GM18499 (cell line): ENCODE measurements around the gene RSPH9.

Experiments
- ATAC-seq: cut with Tn5 transposase; IDR thresholded peaks from one replicate; pipeline ENCODE4 v1.9.1; 2021; ENCODE audit warnings: moderate number of reproducible peaks; ENCODE audit not compliant: insufficient read depth, unreplicated experiment

The RSPH9 gene

GRCh38 chr6:43644940-43645612 is at the start of gene RSPH9:
Gene RSPH9 (plus strand): TSS chr6:43645036. CDS start chr6:43645099, 63 bp downstream.
- ATAC-seq: no peak

DNA sequence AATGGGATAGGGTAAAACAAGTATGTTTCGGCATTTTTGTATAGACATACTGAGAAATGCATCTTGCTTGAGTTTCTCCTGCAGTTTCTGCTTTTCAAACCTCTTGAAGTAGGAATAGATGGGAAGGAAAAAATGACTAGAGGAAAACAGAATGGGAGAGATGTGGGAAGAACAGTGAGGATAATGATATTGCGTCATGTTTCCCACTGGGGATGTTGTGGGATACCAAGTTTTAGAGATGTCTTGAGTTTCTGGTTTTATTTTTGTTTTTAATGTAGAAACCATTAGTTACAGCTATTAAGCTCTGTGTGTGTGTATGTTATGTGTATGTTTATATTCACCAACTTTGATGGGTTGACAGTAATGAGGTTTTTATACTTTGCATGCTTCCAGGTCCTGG is 44.2 kb upstream of the RSPH9 start:
- no peak for ATAC-seq

- no peak for ATAC-seq
Observed at GRCh38 chr6:43604174-43604573, 40.7 kb upstream of the RSPH9 start.

DNA sequence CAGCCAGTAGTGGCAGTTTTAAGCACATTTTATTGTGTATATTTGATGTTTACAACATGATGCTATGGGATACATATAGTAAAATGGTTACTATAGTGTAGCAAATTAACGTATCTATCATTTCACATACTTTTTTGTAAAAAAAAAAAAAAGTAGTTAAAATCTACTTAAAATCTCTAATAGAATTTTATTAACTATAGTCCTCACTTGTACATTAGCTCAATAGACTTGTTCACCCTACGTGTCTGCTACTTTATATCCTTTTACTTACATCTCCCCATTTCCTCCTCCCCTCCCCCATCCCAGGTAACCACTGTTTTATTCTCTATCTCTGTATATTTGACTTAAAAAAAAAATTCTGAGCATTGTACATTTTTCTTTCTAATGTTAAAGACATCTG is 38.8 kb upstream of the RSPH9 start:
- ATAC-seq: no peak

GRCh38 chr6:43608310-43608763 is 36.5 kb upstream of the RSPH9 start:
- ATAC-seq: no peak

DNA sequence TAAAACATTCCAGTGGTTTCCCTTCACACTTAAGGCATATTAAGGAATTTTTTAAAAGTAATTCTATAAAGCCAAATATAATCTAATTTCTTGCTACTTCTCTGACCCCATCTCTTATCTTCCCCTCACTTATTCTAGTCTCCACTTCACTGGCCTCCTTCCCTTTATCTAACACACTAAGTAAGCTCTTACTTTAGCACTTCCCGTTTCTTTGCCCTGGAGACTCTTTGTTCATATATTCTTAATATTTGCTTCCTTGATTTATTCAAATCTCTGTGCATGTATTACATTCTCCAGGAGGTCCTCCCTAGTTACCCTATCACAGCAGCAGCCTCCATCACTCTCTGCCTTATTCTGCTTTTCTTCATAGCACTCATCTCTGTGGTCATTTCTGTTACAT is 36.0 kb upstream of the RSPH9 start:
- ATAC-seq: no peak

DNA sequence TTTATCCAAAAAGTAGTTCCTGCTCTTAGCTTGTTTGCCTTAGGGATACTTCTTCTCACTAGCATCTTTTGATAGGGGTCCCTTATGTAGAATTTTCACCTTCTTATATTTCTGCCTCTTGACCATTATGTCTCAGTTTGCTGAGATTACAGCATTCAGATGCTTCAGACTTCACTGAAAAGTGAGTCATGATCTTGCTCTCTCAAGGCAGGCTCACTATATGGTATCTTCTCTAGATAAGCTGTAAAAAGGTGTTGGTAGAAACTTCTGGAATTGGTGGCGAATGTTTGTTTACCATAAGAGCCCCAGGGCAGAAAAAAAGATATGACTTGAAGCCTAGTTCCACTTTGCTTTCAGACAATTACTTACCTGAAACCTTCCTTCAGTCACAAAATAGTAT is 35.4 kb upstream of the RSPH9 start:
- no peak for ATAC-seq

GRCh38 chr6:43610431-43610830 is 34.4 kb upstream of the RSPH9 start:
- ATAC-seq: no peak

DNA sequence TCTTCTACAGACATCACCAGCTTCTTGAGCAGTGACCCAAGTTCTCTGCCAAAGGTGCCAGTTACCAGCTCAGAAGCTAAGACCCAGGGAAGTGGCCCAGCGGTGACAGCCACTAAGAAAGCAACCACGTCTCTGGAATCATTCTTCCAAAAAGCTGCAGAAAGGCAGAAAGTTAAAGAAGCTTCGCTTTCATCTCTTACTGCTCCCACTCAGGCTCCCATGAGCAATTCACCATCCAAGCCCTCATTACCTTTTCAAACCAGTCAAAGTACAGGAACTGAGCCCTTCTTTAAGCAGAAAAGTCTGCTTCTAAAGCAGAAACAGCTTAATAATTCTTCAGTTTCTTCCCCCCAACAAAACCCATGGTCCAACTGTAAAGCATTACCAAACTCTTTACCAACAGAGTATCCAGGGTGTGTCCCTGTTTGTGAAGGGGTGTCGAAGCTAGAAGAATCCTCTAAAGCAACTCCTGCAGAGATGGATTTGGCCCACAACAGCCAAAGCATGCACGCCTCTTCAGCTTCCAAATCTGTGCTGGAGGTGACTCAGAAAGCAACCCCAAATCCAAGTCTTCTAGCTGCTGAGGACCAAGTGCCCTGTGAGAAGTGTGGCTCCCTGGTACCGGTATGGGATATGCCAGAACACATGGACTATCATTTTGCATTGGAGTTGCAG is 31.0 kb upstream of the RSPH9 start:
- no peak for ATAC-seq

- no peak for ATAC-seq
Observed at GRCh38 chr6:43614396-43614730, 30.5 kb upstream of the RSPH9 start.

DNA sequence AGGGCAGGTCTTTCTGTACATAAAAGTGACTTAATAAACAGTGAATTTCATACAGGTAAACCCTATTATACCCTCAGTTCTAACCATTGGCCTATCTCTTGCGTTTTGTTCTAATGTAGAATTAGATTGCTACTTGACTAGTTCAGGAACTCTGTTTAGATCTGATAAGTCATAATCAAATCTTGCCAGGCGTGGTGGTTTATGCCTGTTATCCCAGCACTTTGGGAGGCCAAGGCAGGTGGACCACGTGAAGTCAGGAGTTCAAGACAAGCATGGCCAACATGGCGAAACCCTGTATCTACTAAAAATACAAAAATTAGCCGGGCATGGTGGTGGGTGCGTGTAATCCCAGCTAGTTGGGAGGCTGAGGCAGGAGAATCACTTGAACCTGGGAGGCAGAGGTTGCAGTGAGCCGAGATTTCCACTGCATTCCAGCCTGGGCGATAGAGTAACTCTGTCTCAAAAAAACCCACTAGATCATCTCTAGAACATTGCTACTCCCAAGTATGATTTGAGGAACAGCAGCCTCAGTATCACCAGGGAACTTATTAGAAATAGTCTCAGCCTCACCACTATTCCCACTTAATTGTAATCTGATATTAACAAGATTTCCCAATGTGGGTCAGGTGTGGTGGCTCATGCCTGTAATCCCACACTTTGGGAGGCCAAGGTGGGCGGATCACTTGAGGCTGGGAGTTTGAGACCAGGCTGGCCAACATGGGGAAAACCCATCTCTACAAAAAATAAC is 27.9 kb upstream of the RSPH9 start:
- no peak for ATAC-seq

GRCh38 chr6:43621078-43621835 is 23.6 kb upstream of the RSPH9 start:
- no peak for ATAC-seq

GRCh38 chr6:43621836-43622180 is 23.0 kb upstream of the RSPH9 start:
- ATAC-seq: no peak

DNA sequence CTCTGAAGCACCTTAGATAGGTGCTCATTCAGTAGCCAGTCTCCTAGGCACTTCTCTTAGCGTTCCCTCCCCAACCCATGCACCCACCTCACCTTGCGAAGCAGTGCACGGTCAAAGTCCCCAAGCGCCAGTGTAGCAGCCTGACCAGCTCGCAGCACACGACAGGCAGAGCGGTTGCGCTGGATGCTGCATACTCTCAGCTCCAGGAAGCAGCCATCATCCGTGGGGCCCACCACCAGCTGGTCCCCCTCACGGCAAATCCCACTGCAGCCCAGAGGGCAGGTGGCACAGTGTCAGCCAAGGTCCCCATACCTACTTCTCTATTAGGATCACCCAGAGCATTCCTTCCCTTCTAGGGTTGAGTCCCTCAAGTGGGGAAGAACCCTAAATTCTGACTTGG is 22.3 kb upstream of the RSPH9 start:
- no peak for ATAC-seq

DNA sequence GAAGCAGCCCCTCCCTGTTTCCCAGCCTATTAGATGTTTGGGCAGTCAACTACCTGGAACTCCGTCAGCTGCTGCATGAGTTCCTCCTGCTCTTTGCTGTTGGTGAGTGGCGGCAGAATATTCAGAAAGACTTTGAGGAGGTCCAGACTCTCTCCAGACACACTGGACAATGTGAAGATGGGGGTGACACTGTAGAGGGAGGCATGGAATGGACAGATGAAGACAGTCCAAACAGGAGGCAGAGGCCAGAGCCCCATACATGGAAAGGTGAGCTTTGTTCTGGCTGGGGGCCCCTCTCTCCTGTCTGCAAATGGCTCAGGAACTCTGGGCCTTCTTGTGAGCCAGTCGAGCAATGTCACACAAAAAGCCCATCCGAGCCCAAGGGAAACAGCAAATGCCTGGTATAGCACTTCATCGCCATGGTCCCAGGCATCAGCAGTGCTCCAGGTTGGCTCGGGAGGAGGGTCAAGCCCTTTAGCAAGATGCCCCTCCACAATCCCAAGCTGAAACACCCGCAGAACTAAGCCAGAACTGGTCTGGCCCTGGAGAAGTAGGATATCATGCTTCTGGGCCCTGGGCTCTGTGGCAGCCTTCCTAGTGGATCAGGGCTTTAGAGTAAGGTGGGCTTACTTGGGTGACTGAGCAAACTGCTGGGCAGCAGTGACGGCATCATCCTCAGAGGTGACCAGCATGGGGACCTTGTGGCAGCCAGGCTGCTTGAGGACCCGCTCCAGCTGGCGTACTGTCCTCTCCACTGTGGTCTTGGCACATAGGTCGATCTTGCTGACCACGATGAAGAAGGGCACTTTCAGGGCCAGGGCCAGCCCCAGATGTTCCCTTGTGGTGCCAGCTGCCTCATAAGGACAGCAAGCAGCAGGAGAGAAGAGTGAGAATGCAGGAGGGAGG is 20.7 kb upstream of the RSPH9 start:
- no peak for ATAC-seq

DNA sequence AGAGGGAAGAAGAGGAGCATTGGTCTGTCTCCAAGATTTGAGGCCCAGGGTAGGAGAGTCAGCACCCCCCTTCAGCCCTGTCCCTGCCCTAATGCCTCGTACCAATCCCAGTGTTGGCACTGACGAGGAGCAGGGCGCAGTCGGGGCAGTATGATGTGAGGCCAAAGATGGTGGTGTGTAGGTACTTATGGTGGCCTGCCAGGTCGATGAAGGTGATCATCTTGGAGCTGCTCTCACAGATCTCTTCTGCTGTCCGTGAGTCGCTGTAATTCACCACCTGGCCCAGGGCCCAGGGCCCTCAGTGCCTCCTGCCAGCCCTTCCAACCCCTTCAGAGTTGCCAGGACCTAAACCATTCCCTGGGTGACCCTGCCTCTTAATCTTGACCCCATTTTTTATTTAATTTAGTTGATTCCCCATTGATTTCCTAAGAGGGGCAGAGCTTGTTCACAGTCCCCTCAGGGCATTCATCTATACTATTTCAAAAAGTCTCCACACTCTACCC is 20.0 kb upstream of the RSPH9 start:
- ATAC-seq: no peak

- no peak for ATAC-seq
Observed at GRCh38 chr6:43625393-43625992, 19.3 kb upstream of the RSPH9 start.

GRCh38 chr6:43627008-43627825 is 17.6 kb upstream of the RSPH9 start:
- no peak for ATAC-seq
